ENCODE results near the gene RPS3.
A peak's percentile ranks its signal among the peaks of the same experiment; 100 is the strongest.

RPS3 gene

DNA sequence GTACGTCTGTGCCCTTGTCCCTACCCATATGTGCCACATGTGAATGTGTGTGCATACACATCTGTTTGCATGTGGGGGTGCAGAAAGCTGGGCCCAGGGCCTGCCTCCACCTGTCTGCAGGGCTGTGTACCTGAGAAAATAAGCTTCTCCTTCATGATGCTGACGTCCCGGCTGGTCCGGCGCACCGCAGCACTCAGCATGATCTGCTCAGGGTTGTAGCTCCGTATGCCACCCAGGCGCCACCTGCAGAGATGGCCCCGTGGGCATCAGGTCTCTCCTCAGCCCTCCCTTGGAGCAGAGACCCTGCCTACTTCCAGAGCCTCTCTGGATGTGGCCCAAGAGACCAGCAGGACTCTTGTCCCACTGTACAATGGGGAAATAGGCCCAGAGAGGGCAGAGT is 37.5 kb downstream of the RPS3 start:
- DNase-seq, result no peak

DNA sequence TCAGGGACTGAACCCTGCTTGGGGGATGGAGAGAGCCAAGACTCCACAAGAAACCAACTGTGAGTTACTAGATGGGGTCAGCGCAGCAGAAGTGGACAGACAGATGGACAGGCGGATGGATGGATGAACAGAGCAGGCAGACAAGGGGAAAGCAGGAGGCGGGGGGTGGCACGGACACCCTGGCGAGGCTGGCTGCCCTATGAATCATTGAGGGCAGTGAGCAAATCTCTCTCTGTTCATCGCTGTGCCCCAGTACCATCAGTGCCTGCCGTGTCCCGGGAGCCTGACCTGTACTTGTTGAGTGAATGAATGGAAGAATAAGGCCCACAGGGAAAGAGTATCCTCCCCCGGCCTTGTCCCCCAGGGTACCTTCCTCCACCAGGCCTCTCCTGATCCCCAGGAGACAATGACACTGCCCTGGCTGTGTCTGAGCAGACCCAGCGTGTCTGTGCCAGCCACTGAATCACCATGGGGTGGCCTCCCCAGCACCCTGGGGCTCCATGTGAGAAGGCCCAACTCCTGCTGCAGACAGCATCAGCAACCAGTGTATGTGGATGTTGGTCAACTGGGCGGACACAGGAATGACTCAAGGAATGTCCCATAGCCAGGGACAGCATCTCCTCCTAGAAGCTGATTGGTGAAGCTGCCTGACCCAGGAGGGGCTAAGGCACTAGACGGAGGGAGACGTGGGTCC is 38.8 kb downstream of the RPS3 start:
- no peak for DNase-seq

DNA sequence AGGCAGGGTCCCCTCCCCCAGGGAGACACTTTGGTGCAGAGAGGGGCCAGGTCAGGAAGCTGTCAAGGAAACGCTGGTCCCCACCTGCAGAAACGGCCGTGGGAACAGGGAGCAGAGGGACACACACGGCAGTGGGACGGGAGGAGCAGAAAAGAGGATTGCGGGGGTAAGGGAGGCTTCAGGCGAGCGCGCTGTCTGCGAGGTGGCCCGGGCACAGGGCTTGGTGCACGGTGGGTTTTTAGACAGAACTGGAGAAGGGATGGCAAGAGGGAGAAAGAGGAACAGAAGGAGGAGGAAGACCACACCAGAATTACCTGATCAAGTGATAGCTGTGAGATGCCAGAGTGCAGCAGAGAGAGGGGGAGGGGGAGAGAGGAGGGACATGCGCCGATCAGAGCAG is 39.7 kb downstream of the RPS3 start:
- DNase-seq, result no peak

DNA sequence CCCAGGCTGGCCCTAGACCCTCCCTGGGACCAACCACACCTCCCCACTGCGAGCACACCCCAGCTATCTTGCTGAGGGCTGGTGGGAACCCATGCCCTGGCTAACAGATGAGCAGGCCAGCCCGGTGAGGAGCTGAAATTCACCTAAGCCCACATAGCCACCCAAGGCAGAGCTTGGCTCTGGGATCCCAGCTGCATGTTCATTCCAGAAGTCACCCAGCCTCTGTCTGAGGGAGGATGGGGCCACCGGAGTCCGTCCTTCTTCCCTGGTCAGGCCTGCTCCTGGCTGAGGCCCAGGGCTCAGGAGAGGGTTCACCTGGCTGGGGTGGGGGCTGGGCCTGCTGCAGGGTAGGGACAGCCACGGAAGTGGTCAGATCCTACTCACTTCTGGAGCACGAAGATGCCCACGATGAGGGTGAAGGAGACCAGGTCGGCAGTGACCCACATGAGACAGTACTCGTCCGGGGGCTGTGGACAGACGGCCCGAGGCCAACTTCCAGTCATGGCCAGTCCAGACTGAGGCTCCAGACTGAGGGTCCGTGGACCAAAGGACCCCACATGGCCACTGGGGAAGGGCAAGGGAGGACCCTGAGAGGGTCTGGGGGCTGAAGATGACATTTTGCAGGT is 40.3 kb downstream of the RPS3 start:
- DNase-seq, result no peak

DNA sequence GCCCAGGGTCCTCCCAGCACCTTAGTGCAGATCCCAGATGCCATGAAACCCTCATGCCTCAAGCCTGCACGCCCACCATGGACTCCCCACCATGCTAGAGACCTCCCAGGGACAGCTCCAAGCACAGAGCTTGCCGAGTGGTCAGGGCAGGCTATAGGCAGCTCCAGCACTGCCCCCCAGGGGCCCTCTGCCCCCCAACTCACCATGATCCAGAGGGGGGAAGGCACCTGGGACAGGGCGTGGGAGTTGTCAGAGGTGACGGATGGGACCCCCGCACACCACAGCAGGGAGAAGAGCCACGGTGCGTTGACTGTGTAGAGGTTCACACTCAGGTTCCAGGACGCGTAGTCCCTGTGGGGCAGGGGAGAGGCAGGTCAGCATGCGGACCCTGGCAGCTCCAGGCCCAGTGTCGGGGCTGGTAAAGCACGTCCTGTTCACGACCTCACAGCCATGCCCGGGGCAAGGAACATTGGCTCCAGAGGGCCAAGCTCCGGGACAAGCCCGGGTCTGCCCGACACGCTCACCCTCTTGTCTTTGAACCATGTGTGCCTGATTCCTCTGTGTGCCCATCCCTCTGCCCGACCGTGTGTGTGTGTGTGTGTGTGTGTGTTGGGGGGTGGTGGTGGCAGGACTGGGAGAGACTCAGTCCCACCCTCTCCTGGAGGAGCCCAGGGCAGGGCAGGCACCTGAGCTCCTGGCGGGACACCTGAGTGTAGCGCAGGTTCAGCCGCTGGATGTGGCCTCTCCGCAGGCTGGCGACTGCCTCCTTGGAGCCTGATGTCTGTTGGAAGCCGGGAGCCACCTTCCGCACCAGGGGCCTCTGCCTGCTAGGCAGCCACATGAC is 41.9 kb downstream of the RPS3 start:
- no peak for DNase-seq

DNA sequence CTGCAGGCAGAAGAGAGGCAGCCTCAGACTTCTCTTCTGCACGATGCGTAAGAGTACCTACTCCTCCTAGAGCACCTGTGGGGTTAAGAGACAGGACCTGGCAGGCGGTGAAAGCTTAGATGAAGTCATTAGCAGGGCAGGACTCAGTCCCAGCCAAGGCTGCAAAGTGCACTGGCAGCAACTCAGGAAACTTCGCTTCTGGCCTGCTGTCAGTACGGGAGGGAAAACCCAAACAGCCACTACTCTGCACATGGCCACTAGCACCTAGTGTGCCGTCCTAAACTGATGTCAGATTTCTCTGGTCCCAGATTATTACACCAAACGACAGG is 42.5 kb downstream of the RPS3 start:
- no peak for DNase-seq

DNA sequence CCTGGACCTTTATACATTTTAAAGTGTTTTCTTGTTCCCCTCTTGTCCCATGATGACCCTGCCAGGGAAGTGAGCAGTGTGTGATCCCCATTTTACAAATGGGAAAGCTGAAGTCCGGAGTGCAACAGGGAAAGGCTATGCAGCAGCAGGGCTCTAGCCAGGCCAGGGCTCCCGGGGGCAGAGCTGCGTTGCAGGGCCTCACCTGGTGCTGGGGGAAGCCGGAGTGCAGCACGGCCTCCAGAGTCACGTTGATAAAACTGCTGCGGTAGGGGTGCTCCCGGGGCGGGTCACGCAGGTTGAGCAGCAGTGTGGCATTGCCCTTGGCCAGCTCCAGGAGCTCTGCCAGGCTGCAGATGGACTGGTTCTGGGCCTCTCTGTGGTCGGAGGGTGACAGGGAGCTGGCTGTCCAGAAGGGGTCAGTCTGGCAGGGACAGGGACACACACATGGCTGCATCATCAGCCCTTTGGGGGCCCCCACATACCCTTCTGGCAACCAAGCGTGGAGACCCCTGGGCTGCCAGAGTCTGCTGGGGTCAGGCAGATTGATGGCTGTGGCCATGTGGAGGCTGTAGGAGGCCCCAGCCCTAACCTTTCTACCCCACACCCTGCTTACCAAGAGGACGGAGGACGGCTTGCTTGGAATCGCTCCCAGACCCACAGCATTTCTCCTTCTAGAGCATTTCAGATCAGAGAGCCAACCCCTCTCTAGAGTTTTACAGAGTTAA is 43.0 kb downstream of the RPS3 start:
- no peak for DNase-seq

DNA sequence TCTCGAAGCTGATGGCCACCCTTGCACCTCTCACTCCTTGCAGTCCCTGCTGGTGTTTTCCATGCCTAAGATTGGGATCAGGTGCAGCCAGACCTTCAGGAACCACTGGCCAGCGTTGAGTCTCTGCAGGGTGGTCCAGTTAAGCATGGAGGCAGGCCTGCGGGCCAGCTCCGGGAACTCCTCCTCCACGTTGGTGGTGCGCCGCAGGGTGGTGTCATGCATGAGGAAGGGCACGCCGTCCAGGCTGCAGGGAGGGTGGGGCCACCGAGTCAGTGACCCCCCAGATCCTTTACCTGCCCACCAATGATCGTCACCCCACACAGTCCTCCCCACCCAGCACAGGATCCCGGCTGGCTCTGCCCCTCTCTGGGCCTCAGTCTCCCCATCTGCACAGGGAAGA is 43.7 kb downstream of the RPS3 start:
- DNase-seq, result no peak

DNA sequence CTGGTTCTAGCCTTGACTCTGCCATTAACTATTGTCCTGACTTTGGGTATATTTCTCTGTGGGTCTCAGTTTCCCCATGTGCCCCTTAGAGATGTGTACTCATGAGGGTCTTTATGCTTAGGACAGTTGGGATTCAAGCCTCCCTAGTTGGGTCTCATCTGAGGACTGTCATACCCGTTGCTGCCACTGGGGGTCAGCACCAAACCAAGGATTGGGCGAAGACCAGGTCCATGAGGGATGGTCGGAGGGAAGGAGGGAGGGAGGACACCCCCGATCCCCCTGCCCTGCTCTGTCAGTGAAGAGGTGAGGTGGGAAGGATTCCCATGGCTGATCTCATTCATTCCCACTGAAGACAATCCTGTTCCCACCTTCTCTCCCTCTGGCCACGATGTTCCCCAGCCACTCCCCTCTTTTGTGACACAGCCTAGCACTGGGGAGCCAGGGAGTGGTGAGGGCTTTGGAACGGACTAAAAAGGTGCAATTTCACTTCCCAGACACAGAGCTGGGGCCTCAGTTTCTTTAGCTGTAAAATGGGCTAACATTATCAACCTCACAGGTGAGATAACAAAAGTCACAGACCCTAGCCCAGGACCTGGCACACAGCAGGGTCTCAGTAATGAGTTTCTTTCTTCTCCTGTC is 46.1 kb downstream of the RPS3 start:
- DNase-seq, result peak; percentile 44

DNA sequence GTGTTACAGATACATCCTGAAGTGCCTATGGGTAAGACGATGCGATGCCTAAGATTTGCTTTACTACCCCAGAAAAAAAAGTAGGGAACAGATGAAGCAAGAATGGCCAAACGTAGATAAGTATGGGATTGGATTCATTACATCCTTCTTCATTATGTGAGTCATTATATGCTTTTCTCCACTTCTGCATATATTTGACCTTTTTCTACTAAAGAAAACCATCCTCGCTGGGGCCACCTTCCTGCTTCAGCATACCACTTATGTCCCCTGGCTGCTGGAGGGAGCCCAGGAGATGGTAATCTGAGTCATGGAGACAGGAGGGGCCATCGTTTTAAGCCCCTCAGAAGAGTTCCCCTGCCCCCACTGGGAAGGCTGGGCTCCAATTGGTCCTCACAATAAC is 48.1 kb downstream of the RPS3 start:
- DNase-seq, result no peak

DNA sequence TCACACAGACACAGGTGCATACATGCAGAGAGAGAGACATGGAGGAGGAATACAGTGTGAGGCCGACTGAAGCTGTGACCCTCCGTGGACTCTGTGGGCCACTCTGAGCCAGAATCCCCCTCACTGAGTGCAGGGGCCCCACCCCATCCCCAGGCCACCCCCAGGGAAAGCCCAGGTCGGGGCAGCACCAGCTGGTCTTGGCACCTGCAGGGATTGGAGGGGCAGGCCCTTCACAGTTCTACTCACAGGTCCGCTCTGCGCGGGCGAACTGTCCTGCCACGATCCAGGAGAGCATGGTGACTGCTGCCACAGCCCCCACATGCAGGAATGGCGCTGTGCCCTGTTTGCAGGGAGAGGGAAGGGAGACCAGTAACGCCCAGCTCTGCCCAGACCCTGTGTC is 50.0 kb downstream of the RPS3 start:
- DNase-seq, result no peak

DNA sequence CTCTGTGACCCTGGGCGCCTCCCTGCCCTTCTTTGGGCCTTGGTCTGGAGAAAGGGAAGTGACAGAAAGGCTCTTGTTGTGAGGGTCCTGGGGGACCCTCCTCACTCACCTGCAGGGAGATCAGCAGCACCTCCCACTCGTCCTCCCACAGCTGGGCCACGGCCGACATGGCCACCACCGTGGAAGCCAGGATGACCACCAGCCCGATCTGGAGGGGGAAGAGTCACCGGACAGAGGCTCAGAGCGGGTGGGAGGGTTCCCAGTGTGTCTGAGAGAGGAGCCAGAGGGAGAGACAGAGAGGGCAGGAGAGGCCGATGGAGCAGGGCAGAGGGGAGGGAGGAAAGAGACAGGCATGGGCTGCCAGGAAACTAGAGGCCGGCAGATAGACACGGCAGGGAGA is 50.5 kb downstream of the RPS3 start:
- DNase-seq, result no peak

DNA sequence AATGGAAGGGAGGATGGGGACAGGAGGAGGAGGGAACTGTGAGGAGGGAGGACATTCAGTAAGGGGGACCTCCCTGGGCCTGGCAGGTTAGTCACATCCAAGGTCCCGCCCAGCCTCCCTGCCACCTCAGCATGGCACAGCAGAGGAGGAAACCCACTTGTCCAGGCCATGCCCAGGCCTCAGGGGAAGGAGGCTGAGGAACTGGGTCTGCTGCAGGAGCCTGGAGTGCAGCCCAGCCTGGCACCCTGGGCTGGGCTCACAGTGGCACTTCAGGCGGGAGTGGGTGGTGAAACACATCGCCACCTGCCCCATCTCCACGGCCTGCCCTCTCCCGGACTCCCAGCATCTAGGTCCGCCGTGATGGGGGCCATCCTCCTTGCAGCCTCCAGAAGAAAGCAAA is 50.9 kb downstream of the RPS3 start:
- DNase-seq, result no peak

DNA sequence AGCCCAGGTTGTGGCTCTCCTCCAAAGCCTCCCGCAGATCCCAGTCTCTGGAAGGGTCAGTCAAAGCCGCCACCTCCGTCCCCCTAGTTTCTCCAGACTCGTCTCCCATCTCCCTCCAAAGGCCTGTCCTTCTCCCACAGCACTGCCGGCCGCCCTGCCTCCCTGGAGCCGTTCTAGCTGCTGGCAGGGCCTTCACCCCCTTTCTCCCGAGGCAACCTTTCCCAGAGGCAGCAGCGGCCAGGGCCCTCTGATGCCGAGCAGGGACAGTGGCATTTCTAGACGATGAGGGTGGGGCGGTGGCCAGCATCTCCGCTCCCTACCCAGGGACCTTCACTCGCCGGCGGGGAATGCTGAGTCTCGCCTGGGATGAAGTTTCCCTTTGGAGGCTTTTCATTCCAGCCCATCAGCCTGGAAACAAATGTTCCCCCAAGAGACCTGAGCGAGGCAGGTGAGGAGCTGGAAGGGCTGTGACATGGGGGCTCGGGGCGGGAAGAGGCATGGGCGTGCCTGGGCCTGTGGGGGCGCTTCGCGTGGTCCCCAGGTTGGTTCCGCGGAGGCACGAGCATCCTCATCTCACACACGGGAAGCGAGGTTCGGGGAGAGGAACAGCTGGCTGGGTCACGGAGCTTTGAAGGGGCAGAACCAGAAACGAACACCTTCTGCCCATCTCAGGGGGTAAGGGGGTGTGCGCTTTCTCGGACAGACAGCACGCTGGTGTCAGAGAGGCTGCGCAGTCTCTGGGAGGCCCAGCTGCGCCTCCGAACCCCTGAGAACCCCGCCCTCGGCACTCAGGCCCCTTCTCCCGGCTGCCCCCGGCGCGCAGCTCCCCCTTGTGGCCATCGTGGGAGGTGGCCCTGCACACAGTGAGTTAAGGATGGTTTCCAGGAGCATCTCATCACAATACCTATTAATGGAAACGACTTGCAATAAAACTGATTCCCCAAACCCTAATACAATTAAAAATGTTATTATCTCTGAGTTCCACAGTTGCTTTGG is 51.8 kb downstream of the RPS3 start:
- no peak for DNase-seq

DNA sequence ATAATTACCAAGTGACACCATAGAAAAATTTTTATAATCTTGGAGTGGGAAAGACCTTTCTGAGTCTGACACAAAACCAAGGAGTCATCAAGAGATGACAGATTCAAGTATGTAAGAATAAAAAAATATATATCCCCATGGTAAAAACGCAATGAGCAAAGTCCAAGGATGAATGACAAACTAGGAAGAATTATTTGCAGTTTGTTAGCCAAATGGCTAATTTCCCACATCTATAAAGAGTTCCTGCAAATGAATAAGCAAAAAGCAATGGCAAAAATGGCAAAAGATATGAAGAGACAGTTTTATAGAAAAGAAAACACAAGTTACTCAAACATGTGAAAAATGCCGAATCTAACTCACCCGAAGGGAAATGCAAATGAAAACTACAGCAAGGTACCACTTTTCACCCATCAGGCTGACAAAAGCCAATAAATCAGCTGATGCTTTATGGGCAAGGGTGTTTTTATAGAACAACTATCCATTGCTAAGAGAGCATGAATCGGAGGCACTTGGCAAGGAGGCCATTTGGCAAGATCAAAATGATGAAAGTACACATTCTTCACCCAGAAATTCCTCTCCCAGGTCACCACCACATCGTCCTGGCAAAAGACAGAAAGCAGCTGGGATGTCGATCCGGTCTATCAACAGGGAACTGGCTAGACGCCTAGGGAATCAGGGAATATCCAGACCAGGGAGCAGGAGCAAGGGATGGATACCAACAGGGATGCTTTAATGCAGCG is 54.8 kb downstream of the RPS3 start:
- no peak for DNase-seq

DNA sequence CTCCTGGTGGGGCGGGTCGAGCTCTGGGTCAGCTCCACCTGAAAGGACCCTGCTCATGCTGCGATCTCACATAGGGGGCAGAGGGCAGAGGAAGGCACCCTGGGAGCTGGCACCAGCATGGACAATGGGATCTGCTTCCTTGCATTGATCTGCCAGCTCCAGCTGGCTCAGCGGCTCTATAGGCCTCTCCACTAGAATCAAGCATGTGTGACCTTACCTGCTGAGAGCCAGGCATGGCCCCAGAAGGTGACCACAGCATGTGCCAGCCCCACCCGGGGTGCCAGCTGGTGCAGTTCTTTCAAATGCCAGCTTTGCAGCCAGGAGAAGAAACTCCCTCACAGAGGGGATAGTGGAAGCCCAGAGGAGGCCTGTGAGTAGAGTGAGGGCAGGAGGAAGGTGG is 55.7 kb downstream of the RPS3 start:
- DNase-seq, result no peak

Data from NCI-H1436 (cell line).